ENCODE data around the gene ITIH5.

DNA sequence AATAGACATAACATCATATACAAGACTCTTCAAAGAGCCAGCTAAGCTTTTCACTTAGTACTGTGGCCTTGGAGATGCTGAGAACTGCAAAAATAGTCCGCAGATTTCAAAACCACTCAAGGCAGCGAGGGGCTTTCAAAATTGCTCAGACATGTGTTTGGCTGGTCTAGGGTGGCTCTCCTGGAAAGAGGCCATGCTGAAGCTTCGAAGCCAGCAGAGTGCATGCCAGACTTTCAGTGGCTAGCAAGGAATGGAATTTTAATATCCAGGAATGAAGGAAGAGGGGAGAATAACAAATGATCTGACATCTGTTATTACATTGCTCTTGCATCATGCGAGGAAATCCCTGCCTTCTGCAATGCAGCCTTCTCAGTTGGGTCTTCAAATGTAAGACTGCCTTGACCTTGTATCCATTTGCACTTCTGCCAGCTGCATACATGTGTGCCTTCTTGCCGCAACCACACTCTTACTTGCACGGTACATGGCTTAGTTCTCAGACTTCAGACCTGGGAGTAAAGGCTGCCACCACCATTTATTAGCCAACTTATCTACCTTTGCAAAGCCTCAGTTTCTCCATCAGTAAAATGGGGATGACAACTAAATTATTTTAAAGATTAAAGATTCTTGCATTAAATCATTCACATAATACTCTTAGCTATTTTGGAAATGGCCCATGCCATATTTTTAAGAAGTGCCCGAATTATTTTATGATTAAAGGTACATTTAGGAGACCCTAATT is 55.9 kb downstream of the ITIH5 start:
- TF ChIP-seq CTCF (conservative IDR thresholded peaks at IDR 0.05; ENCODE audit: low read length), result no peak
- TF ChIP-seq EZH2phosphoT487 (IDR thresholded peaks at IDR 0.05; ENCODE audit: borderline replicate concordance), result no peak
